Left kidney (tissue), 2 donors: ENCODE measurements around the gene LUC7L2. TPM values are rescaled to one million over a fixed set of nuclear protein-coding genes. Genes with fewer than 3 reads are reported as not detected.
"Not testable (repeated sequence)": the region's sequence is repeated elsewhere in the genome, so short reads cannot be mapped to it uniquely, and the experiment has no call there.

Source experiments
- DNase-seq: peaks from one replicate; pipeline ENCODE4 v3.0.0-alpha.2; 2013
- polyA plus RNA-seq: library from polyadenylated mRNA; unstranded; fragments of 120-200 nt; gene quantifications from one replicate; pipeline ENCODE4 v1.2.1, GENCODE V29; 2013; ENCODE audit not compliant: insufficient read length

LUC7L2 gene
- polyA plus RNA-seq, 1 donor, result 202 TPM

DNA sequence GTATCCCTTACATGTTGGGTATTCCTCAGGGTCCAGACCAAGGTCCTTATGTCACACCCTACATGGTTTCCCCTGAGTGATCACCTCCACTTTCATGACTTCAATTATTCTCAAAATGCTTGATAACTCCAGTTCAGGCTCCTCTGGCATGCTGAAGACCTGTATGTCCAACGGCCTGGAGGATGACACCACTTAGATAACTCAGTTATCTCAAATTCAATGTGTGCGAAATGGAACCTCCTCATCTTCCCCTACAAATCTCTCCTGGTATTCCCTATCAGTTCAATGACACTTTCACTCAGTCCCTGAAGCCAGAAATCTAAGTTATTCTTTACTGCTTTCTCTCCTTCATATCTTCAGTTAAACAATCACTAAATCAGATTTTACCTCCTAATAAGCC is 8.7 kb upstream of the LUC7L2 start:
- no peak for DNase-seq

DNA sequence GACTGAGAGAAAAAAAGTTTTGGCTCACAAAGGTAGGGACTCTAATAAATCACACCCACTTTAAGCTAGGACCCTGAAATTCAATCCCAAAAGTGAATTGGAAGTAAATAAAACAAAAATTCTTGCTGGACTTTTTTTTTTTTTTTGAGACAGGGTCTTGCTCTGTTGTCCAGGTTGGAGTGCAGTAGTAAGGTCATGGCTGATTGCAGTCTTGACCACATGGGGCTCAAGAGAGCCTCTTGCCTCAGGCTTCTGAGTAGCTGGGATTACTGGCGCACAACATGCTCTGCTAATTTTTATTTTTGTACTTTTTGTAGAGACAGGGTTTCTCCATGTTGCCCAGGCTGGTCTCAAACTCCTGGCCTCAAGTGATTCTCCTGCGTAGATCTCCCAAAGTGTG is 5.0 kb upstream of the LUC7L2 start:
- DNase-seq, result no peak

DNA sequence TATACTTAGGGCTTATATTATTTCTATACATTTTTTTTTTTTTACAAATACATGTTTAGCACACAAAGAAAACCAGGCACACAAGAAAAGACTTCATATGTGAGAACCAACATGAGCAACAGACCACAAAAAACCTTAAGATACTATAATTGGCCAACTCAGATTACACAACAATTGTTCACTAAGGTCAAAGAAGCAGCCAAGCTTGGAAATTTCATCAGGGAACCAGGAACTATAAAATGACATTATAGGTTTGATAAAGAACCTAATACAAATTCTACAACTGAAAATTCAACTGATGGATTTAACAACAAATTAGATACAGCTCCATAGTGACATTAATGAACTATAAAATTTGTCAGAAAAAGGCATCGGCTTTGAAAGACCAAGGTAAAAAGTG is 4.4 kb upstream of the LUC7L2 start:
- no peak for DNase-seq

DNA sequence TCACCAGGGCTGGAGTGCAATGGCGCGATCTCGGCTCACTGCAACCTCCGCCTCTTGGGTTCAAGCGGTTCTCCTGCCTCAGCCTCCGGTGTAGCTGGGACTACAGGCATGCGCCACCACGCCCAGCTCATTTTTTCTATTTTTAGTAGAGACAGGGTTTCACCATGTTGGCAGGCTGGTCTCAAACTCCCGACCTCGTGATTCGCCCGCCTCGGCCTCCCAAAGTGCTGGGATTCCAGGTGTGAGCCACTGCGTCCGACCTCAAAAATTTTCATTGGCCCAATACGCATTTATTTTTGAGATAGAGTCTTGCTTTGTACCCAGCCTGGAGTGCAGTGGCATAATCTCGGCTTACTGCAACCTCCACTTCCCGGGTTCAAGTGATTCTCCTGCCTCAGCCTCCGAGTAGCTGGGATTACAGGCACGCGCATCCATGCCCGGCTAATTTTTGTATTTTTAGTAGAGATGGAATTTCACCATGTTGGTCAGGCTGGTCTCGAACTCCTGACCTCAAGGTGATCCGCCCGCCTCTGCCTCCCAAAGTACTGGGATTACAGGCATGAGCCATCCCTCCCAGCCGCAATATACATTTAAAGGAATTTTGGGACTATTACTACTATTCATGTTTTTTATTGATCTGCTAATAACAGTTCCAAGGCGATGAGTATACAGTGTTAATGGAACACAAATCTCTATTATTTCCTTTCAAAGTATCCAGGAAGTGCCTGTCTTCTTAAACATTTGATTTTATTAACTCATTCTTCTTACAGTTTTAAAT is 1.8 kb upstream of the LUC7L2 start:
- DNase-seq, result not testable (repeated sequence)

DNA sequence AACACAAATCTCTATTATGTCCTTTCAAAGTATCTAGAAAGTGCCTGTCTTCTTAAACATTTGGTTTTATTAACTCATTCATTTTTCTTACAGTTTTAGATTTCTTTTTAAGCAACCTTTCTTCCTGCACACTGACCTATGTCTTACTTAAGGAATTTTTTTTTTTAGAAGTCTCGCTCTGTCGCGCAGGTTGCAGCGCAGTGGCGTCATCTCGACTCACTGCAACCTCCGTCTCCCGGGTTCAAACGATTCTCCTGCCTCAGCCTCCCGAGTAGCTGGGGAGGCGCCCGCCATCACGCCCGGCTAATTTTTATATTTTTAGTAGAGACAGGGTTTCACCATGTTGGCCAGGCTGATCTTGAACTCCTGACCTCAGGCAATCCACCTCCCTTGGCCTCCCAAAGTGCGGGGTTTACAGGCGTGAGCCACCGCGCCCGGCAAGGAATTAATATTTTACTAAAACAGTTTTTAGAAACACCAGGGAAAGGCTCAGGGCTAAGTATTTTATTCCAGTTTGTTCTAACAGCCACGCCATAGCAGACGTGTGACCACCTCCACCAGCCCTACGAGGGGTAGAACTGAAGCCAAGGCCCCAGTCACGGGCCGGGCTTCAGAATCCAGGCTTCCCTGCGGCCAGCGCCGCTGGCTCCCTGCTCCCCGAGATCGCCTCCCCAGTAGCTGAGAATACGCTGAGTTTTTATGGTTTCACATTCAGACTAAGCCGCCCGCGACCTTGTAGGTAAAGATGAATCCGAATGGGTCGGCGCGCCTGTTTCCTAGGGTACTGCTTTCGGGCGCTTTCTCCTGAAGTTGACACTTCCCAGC is 941 bp upstream of the LUC7L2 start:
- DNase-seq, result peak; percentile 44

DNA sequence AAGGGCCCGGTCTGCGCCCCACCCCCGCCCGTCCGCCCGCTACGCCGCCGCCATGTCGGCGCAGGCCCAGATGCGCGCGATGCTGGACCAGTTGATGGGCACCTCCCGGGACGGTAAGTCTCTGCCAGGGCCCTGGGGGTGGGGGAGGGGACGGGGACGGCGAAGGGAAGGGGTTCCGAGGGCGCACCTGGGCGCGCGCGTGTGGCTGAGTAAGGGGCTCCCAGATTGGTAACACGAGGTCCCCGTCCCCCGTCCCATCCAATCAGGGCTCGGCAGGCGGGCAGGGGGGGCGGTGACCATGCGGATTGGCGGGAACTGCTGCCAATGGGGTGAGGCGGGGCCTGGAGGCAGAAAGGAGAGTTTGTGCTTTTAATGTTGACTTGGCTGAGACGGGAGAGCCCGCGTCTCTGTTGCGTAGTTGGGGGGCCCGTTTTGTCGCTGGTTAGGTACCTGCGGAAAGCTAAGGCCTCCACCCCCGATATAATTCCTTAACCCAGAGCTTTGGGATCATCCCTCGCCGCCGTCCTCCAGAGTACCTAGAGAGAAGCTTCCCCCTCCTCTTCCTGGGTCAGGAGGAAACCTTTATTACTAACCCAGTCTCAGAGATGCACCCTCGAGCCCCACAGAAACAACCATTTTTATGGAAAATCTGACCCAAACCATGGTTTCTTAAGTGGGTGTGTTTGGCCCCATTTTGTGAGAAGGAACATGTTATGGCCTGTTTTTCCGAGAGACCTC is 685 bp downstream of the LUC7L2 start:
- DNase-seq, result peak; percentile 95

DNA sequence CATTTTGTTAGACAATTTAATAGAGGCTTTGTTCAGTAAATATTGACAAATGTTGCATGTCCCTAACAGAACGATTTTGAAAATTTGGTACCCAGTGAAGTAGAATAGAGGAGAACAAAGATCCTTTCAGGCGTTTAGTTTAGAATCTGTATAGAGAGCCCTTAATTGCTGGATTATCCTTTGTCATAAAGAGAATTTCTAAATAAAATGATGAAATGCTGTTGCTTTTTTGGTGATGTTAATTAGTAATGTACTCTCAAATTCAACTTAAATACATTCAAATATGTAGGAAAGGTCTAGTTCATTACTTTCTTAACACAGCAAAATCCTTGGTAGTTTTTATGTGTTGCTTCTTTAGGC is 1.2 kb downstream of the LUC7L2 start:
- no peak for DNase-seq

DNA sequence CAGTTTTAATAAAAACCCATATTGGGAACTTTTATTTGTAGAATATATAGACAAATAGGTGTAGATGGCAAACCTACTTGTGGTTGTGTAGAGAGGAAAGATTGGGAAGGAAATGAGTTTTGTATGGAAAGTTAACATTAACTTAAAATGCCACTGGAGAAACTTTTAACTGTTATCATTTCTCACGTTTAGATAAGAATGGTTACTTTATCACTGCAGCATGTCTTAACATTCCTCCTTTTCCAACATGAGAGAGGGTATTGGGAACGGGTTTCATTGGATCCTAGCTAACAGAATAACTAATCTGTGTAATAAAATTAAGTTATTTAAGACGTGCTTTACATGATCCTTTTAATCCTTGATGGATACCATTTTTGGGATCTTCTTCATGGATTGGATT is 1.8 kb downstream of the LUC7L2 start:
- no peak for DNase-seq

DNA sequence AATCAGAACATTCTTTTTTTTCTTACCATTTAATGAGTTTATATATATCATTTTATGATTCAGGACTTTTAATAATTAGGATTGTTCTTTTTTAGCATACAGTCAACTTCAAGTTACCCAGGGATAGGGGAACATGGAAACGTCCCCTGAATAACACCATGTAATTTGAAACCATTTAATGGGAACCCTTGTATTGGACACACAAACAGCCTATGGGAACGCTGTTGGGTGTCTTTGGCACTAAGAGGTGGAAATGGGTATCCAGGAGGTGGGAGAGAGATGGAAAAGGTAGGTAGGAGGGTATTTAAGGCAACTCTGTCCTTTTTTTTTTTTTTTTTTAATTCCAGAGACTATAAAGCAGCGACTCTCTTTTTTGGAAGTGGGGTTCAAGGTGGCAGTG is 2.6 kb downstream of the LUC7L2 start:
- DNase-seq, result no peak

DNA sequence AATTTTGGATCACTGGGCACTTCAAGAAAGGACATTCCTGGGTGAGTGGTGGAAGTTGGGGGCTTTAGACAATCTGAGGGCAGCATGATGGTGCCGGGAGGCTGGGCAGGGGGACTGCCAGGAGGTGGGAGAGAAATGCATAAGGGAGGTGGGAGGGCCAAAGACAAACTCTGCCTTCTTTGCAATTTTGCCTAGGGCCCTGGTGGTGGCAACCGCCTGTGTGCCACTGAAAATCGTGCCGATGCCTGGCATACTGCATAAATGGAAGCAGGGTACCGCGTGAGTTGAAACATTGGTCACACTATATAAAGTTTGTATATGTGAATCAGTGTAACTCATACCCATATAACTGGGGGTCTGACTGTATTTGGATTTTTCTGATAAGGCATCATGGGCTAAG is 3.3 kb downstream of the LUC7L2 start:
- DNase-seq, result no peak

DNA sequence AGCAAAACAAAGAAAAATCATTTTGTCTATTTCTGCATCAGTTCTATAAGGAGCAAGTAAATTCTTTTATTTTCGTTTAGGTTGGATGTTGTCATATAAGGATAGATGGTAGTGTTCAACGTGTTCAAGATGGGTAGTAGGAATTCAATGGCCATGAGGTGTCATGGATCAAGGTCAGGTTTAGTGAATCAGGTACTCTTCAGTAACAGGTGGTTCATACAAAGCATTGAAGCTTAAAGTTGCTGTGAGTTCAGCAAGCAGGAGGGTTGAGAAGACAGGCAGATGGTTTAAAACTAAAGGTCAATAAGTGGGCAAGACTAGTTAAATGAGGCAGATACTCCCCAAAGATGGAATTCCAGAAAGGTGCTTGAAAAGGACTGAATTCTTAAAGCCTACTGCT is 5.6 kb downstream of the LUC7L2 start:
- DNase-seq, result no peak

DNA sequence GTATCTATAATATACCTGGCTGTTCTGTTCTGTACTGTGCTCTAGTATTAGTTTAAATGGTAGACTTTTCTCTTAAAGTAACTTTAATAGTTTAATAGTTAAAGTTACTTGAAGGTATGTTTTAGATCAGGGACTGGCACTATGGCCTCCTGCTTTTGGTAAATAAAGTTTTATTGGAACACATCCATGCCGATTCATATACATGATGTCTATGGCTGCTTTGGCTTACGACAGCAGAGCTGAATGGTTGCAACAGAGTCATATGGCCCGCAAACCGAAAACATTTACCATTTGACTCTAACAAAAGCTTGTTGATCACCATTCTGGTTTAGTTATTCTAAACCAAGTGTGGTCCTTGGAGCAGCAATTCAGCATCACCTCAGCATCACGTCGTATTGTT is 6.7 kb downstream of the LUC7L2 start:
- DNase-seq, result no peak

DNA sequence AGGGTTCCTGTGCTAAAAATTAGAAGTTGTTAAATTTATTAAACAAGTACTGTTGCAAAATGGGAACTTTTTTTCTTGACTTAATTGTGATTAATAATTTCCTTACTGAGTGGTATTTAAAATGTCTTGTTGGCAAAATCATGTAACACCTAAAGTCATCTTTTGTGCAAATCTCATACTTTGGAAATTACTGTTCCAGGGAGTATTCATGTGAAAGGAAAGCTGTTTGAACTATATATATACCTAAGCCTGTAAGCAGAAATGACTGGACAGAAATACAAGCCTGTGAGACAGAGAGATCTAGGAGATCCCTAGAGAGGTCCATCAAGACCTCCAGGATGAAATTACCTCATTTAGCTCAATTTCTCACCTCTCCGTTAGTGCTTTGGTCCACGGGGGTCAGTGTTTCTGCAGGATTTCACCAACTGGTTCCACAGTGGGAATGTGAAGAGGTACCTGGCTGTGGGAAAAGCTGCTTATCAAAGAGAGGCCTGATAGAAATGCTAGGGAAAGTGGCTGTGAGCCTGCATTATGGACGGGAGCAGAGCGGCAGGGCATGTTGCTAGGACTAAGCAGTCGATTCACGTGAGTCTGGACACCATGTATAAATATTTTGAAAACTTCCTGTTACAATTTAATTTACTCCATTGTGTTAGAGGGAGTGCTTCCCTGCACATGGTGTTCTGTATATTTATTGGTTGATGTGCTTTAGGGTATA is 7.9 kb downstream of the LUC7L2 start:
- DNase-seq, result no peak

DNA sequence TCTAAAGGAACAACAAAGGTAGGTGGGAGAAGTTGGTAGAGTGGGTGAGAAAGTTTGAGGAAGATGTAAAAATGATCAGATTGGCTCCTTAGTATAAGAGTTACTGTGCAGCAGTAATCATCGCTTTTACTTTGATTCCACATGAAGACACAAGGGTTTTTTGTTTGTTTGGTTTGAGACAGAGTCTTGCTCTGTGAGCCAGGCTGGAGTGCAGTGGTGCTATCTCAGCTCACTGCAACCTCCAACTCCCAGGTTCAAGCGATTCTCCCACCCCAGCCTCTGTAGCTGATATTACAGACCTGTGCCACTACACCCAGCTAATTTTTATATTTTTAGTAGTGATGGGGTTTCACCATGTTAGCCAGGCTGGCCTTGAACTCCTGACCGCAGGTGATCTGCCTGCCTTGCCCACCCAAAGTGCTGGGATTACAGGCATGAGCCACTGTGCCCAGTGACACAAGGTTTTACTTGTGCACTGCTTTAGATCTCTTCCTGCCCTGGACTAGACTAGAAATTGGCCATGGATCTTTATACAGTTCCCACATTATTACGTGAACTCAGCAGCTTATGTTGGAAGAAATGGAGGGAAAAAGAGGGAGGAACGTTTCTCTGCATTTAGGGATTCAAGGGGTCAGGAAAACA is 10.7 kb downstream of the LUC7L2 start:
- DNase-seq, result no peak

DNA sequence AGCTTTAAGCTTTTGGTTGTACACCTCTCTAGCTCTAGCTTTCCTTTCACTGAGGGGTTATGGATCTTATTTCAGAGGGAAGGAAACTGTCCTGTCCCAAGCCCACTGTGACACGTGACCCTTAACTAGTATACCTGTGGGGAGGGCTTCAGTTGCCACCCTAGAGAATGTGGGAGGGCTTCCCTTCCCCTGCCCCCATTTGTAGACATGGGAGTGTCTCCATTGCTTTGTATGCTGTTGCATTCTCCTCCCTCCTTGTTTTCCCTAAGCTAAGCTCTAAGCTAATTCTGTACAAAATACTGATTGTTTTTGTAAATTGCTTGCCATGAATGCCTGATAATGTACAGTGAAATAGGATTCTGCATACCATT is 11.2 kb downstream of the LUC7L2 start:
- DNase-seq, result no peak

DNA sequence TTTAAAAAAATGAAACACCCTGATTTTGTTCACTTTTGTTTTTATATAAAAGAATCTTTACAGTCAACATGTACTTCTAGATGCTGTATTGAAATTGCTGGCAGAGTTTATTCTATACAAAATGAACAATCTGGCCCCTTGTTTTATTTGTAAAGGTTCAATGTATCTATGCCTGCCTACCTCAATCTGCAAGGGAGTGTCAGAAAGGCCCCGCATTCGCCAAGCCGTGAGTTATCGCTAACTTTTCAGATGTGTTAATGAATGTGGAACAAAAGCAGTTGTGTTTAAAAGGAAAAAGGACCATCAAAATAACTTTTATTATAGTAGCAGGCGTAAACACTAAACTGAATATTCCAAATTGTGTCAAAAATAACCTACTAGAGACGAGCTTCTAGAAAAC is 14.6 kb downstream of the LUC7L2 start:
- no peak for DNase-seq

DNA sequence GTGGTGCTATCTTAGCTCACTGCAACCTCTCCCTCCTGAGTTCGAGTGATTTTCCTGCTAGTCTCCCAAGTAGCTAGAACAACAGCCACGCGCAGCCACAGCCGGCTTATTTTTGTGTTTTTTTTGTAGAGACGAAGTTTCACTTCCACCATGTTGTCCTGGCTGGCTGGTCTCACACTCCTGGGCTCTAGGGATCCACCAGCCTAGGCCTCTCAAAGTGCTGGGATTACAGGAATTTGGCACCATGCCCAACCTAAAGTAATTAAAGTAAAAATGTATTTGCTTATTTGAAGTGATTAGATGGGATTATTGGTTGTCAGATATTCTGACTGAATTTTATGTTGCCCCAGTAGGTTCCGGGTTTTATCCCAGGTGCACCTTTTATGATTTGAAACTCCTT is 22.7 kb downstream of the LUC7L2 start:
- no peak for DNase-seq

DNA sequence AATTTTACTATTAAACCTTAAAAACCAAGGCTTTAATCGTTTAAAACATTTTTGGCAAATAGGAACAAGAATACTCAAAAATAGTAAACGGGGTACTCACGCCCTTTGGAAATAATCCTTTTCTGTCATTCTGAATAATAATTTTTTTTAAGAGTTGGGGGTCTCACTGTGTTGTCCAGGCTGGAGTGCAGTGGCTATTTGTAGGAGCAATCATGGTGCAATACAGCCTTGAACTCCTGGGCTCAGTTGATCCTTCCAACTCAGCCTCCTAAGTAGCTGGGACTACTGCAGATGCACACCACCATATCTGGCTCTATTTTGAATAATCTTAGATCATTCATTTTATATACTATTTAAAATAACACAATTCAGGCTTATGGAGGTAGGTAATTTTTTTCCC is 24.9 kb downstream of the LUC7L2 start:
- DNase-seq, result no peak

DNA sequence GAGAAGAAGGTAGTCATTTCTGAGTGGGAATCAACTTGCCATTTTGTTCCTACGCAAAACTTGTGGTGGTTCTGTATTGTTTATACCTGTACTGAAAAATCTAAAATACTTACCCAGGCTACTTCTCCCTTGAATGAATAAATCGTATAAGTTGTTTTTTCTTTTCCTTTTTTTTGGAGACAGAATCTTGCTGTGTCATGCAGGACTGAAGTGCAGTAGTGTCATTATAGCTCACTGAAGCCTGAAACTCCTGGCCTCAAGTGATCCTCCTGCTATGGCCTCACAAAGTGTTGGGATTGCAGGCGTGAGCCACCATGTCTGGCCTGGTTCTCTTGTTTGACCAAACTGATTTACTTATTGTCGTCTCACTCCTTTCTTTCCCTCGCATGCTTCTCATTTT is 27.9 kb downstream of the LUC7L2 start:
- no peak for DNase-seq

DNA sequence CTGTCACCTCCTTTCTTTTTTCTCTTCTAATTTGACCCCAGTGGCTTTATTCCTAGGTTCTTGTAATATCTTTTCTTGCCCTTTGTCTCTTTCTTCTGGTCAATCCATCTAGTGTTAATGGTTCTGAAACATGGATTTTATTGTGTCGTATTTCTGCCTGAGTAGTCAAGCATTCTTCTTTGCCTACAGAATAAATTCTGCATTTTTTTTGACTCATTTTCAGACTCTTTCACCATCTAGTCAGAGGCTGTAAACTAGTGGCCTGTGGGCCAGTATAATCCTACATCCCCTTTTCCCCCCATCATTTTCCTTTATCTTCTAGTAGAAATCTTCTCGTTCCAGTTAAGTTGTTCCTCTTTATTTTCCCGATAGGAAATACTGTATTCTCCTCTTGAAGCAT is 29.4 kb downstream of the LUC7L2 start:
- DNase-seq, result no peak

DNA sequence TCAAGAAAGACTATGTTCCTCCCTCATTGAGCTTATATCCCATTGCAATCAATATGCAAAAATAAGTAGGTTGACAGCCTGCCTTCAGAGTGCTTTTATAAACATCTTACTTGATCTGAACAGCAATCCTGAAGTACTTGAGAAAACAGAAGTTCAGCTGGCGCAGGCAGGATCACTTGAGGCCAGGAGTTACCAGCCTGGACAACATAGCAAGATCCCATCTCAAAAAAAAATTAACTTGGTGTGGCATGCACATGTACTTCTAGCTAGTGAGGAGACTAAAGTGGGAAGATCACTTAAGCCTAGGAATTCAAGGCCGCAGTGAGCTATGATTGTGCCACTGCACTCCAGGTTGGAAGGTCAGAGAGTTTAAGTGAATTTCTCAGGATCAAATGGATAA is 30.1 kb downstream of the LUC7L2 start:
- DNase-seq, result no peak

DNA sequence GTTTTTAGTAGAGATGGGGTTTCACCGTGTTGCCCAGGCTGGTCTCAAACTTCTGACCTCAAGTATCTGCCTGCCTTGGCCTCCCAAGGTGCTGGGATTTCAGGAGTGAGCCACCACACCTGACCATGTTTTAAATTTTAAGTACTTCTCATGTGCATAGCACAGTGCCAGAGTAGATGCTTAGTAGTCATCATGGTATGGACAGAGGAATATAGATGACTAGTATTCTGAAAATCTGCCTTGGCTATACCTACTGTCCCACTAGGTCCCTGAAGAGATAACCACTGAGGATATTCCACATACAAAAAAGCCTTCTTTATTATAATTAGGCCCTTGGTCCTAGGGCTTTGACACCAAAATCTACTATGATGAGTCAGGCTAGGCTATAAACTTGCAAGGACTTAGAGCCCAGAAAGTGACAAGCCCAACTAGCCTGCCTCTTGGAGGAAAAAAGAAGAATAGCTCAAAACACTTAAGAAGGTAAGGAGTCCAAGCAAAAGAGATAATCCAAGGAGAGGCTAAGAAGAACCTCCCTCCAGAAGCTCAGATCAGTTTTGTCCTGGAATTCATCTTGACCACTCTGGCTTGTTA is 34.0 kb downstream of the LUC7L2 start:
- no peak for DNase-seq
